HUES48 (cell line): ENCODE data around the gene PTGDS.

Experiments used
- H3K27ac ChIP-seq: one replicate; pipeline ENCODE4 v1.7.0; 2013; ENCODE audit warnings: low read depth, low read length, inconsistent platforms
- H3K27me3 ChIP-seq: 2 replicates; pipeline ENCODE4 v1.6.1; 2013; ENCODE audit warnings: mild to moderate bottlenecking, low read length; ENCODE audit not compliant: control insufficient read depth, insufficient read depth
- H3K36me3 ChIP-seq: 2 replicates; pipeline ENCODE4 v1.6.1; 2013; ENCODE audit warnings: low read length; ENCODE audit not compliant: control insufficient read depth, insufficient read depth
- H3K4me1 ChIP-seq: 2 replicates; pipeline ENCODE4 v1.6.1; 2013; ENCODE audit warnings: mild to moderate bottlenecking, low read length; ENCODE audit not compliant: control insufficient read depth, insufficient read depth
- H3K4me3 ChIP-seq: 2 replicates; pipeline ENCODE4 v1.5.1; 2013; ENCODE audit warnings: mild to moderate bottlenecking, low read depth, low read length
- H3K9ac ChIP-seq: 2 replicates; pipeline ENCODE4 v1.6.1; 2013; ENCODE audit warnings: mild to moderate bottlenecking, low read depth, low read length, moderate library complexity
- H3K9me3 ChIP-seq: 2 replicates; pipeline ENCODE4 v1.6.1; 2013; ENCODE audit warnings: low read length; ENCODE audit not compliant: control insufficient read depth, insufficient read depth

The PTGDS gene

GRCh38 chr9:137020771-137021567 is 43.7 kb downstream of the PTGDS start:
- Histone ChIP-seq H3K4me3 (no peak overlapping the region), H3K36me3 (no peaks in the 10 kb centered on the region), H3K4me1 (no peaks in the 10 kb centered on the region), H3K27me3 (no peaks in the 10 kb centered on the region), H3K9ac (no peak overlapping the region), H3K9me3 (no peaks in the 10 kb centered on the region), H3K27ac (no peak overlapping the region)

GRCh38 chr9:137021568-137021978 is 44.3 kb downstream of the PTGDS start:
- H3K36me3 ChIP-seq, result no peaks in the 10 kb centered on the region
- H3K27ac ChIP-seq, result no peak overlapping the region
- H3K9ac ChIP-seq, result no peak overlapping the region
- no peaks in the 10 kb centered on the region for H3K4me1 ChIP-seq
- no peaks in the 10 kb centered on the region for H3K9me3 ChIP-seq
- H3K27me3 ChIP-seq, result peaks cover 2% of the 10 kb centered on the region
- no peak overlapping the region for H3K4me3 ChIP-seq

- Histone ChIP-seq H3K9me3 (no peaks in the 10 kb centered on the region), H3K9ac (no peak overlapping the region), H3K27me3 (peaks cover 8% of the 10 kb centered on the region), H3K4me1 (no peaks in the 10 kb centered on the region), H3K36me3 (no peaks in the 10 kb centered on the region), H3K27ac (no peak overlapping the region), H3K4me3 (no peak overlapping the region)
Observed at GRCh38 chr9:137021979-137022661, 44.8 kb downstream of the PTGDS start.

DNA sequence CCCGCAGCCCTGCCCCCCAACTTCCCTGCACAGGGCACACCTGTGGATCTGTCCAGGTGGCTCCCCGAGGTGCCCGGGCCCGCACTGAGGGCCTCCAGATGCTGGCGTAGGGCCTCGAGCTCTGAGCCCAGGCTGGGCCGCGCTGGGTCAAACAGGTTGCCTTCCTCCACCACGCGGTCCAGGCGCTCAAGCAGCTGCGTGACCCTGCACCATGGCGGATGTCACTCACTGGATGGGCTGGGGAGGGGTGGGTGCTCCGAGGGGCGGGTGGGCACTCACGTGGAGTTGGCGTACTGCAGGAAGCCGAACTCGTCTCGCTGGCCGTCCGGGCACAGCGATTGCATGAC is 45.3 kb downstream of the PTGDS start:
- Histone ChIP-seq H3K9ac (no peak overlapping the region), H3K36me3 (no peaks in the 10 kb centered on the region), H3K9me3 (no peaks in the 10 kb centered on the region), H3K27me3 (peaks cover 13% of the 10 kb centered on the region), H3K27ac (no peak overlapping the region), H3K4me1 (no peaks in the 10 kb centered on the region), H3K4me3 (no peak overlapping the region)

- Histone ChIP-seq H3K9me3 (no peaks in the 10 kb centered on the region), H3K36me3 (no peaks in the 10 kb centered on the region), H3K4me3 (no peak overlapping the region), H3K27me3 (peaks cover 13% of the 10 kb centered on the region), H3K27ac (no peak overlapping the region), H3K4me1 (no peaks in the 10 kb centered on the region), H3K9ac (no peak overlapping the region)
Observed at GRCh38 chr9:137023157-137023556, 45.9 kb downstream of the PTGDS start.

DNA sequence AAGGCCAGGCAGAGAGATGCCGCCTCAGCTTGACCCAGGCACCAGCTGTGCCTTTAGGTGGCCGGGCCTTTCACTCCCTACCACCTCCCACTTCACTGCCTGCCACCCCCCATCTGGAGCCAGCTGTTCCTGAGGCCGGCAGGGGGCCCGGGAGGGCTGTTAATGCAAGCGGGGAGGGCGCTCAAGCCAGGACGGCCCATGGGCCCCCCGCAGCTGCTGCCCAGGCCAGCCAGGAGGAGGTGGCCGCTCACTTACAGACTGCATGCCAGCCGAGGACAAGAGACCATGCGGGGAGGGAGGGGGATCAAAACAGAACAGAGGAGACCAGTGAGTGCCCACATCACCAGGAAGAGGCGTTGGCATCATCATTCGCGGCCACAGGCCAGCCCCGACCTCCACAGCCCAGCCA is 46.3 kb downstream of the PTGDS start:
- H3K4me1 ChIP-seq, result 0 out of 2 replicates have a peak, but pooled peaks cover 2% of the 10 kb centered on the region
- H3K36me3 ChIP-seq, result no peaks in the 10 kb centered on the region
- no peak overlapping the region for H3K27ac ChIP-seq
- no peak overlapping the region for H3K4me3 ChIP-seq
- H3K9me3 ChIP-seq, result no peaks in the 10 kb centered on the region
- no peak overlapping the region for H3K9ac ChIP-seq
- H3K27me3 ChIP-seq, result peaks cover 17% of the 10 kb centered on the region

DNA sequence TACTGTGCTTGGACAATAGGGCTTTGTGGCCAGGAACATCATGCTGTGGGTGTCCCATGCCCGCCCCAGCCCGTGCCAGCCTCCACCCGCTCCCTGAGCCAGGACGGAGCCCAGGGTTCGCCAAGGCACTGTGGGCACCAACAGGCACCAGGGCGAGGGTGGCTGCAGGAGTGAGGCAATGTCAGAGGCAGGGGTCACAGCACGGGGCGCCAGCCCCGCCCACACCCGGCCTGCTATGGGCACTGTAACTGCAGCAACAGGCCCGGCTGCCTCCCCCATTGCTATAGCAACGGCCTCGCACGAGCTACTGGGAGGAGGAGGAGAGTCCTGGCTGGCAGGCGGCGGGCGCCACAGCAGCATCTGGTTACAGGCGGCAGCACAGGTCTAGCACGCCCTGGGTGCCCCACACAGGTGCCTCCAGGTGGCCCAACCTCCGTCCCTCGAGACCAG is 48.2 kb downstream of the PTGDS start:
- Histone ChIP-seq H3K4me1 (0 out of 2 replicates have a peak, but pooled peaks cover 2% of the 10 kb centered on the region), H3K36me3 (no peaks in the 10 kb centered on the region), H3K9me3 (no peaks in the 10 kb centered on the region), H3K27me3 (peaks cover 24% of the 10 kb centered on the region), H3K27ac (no peak overlapping the region), H3K4me3 (no peak overlapping the region), H3K9ac (no peak overlapping the region)

DNA sequence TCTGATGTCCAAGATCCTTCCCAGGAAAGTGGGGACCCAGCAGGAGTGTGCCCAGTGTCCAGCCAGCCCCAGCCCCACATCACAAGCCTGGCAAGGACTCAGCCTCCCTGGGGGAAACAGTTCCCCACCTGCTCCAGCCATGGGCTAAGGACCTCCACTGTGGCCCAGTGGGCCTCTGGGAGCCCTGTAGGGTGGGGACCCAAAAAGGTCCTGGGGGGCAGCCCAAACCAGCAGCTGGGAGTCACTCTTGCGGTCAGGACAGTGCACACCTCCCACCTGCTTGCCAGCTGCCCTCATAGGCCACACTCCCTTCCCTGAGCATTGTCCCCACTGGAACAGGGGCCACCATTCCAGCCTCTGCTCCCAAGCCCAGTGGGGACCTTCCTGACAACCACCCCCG is 49.1 kb downstream of the PTGDS start:
- Histone ChIP-seq H3K4me3 (no peak overlapping the region), H3K4me1 (0 out of 2 replicates have a peak, but pooled peaks cover 2% of the 10 kb centered on the region), H3K36me3 (no peaks in the 10 kb centered on the region), H3K9ac (no peak overlapping the region), H3K27me3 (peaks cover 24% of the 10 kb centered on the region), H3K9me3 (no peaks in the 10 kb centered on the region), H3K27ac (no peak overlapping the region)

GRCh38 chr9:137026828-137027227 is 49.5 kb downstream of the PTGDS start:
- Histone ChIP-seq H3K9me3 (no peaks in the 10 kb centered on the region), H3K27me3 (peaks cover 24% of the 10 kb centered on the region), H3K4me3 (no peak overlapping the region), H3K36me3 (no peaks in the 10 kb centered on the region), H3K4me1 (0 out of 2 replicates have a peak, but pooled peaks cover 2% of the 10 kb centered on the region), H3K9ac (no peak overlapping the region), H3K27ac (no peak overlapping the region)

DNA sequence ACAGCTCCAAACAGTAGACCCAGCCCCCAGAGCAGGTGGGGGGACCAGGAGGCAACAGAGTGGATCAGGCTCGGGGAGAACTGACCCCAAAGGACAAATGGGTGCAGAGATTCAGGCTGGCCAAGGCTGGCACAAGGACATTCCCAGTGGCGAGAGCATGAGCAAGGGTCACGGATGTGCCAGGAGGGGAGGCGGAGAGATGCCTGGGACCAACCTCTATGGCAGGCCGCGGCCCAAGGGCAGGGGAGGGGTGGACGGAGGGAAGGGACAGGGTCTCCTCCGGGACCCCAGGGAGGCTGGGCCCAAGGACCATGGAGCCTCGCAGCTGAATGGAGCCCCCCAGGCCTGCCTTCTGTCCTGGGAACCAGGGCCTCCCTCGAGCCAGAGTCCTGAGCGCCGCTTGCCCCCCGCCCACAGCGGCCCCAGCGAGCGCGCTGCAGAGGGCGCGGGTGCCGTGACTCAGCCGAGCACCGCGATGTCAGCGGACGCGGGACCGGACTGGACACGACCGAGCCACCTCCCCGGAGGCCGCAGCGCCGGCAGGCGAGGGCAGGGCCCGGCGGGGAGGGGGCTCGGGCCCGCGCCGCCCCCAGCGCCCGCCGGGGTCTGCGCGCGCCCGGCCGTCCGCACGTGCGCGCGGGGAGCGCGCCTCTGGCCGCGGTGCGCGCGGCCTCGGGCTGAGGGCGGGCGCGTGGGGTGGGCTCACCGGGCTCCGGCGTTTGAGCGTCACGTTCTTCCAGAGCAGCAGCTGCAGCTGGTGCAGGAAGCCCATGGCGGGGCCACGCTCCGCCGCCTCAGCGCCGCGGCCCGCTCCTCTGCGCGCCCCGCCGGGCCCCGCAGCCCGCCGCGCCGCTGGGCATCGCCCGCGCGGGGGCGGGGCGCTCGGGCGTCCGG is 50.3 kb downstream of the PTGDS start, which contains the start of gene ABCA2:
TSS of gene ABCA2 (minus strand) at position 869 of the 894 bp plus-strand sequence. CDS start at position 772, 97 bp downstream.
- Histone ChIP-seq H3K4me3 (peak within 1 kb of the TSS; percentile 61), H3K4me1 (0 out of 2 replicates have a peak, but pooled peaks cover 2% of the 10 kb centered on the region), H3K27ac (no peak within 1 kb of the TSS), H3K9me3 (no peaks in the 10 kb centered on the region), H3K9ac (no peak within 1 kb of the TSS), H3K27me3 (peaks cover 24% of the 10 kb centered on the region), H3K36me3 (no peaks in the 10 kb centered on the region)
